Pancreas (tissue), 10 donors: Measurements from ENCODE around the gene DLST. TPM values are rescaled to one million over a fixed set of nuclear protein-coding genes. Genes with fewer than 3 reads are reported as not detected.

Experiments used
- ATAC-seq, 4 donors: fragments of 200-7000 bp; cut with Tn5 transposase; one replicate each; pipeline versions ENCODE4 v1.8.0 to v1.9.1; 2020; ENCODE audit warnings: mild to moderate bottlenecking in 4 of 4, moderate library complexity in 4 of 4
- DNase-seq, 6 donors: peaks; one replicate each; pipeline ENCODE4 v3.0.0-alpha.2; 2020
- FAIRE-seq: peaks from 2 replicates; lab custom pipeline; 2012; peaks lifted over from hg19 to GRCh38; lab: Jason Lieb, UNC
- H3K27ac ChIP-seq, 4 donors: fragments of 200-600 bp; sonication (generic); 1 replicate in 3 of 4; 2 replicates in 1 of 4; pipeline versions ENCODE4 v1.5.0 to v1.8.0; 2020
- H3K27me3 ChIP-seq, 4 donors: fragments of 200-600 bp; one replicate each; pipeline ENCODE4 v1.8.0; 2021
- H3K36me3 ChIP-seq, 3 donors: fragments of 200-600 bp; sonication (generic) in 1 of 3; one replicate each; pipeline versions ENCODE4 v1.5.0 to v1.8.0; 2020 to 2021
- H3K4me1 ChIP-seq, 3 donors: fragments of 200-600 bp; one replicate each; pipeline ENCODE4 v1.8.0; 2021
- H3K4me3 ChIP-seq, 4 donors: fragments of 200-600 bp; sonication (generic) in 2 of 4; one replicate each; pipeline versions ENCODE4 v1.5.0 to v1.8.0; 2020 to 2021
- H3K9me3 ChIP-seq, 4 donors: fragments of 200-600 bp; one replicate each; pipeline ENCODE4 v1.8.0; 2021
- CTCF ChIP-seq, 4 donors: fragments of 200-600 bp; sonication (generic) in 3 of 4; IDR thresholded peaks; one replicate each; pipeline versions ENCODE4 v1.5.0 to v1.8.0; 2021; ENCODE audit warnings: antibody characterized with exemption in 4 of 4
- WGBS, 2 donors: extraction: QIAGEN DNeasy Blood & Tissue Kit; methylation state at CpG; one replicate each; pipeline ENCODE4 v1.1.7; 2013; 5-methylcytosine and 5-hydroxymethylcytosine counted together
- intact Hi-C, 3 donors: fragments of 100-400 bp; cut with DNase I; formaldehyde crosslinking; loops; one replicate each; pipeline versions ENCODE4 v1.11.1 to v1.14.2; 2022
- polyA plus RNA-seq, 2 donors: library from polyadenylated mRNA; stranded (reverse); fragments of 200-250 nt; gene quantifications; one replicate each; pipeline ENCODE4 v1.2.3, GENCODE V29; 2013
- total RNA-seq, 6 donors: library from RNA; stranded (reverse); fragmentation: NEBNext Ultra II Directional in 4 of 6; extraction: Animal tissue kit (Norgen Biotek cat#: 25700) in 4 of 6; gene quantifications; one replicate each; pipeline versions ENCODE4 v1.2.1 to v1.2.4, GENCODE V29; 2021 to 2023
- donor health status: healthy with polysubstance abuse.
- donor health status: DM: no; HTN: no; CAD: no; lungs with moderate emphysema.
- donor health status: DM: no; HTN: no; CAD: no.
- donor health status: control.
- donor health status: control.
- donor health status: Bipolar disorder and iron deficiency.
- donor health status: DM: yes; HTN: yes; CAD: no.
- donor health status: DM: no; HTN: no; CAD: no.
- donor health status: DM: no; HTN: no; CAD: no.
- donor health status: DM: yes; HTN: yes; CAD: no.

DLST gene
- total and polyA plus RNA-seq, 8 donors = 22.8 to 46.0 (median 38.6) TPM

- H3K9me3 ChIP-seq = no peaks in the 10 kb centered on the region
- ATAC-seq (no peak), DNase-seq (no peak), FAIRE-seq (no peak)
- WGBS, 2 donors = 73 to 75% methylated on average over 14 of the region's 14 CpGs
- no peaks in the 10 kb centered on the region for H3K27me3 ChIP-seq
- H3K4me3 ChIP-seq = no peak overlapping the region
- H3K27ac ChIP-seq = no peak overlapping the region
- TF ChIP-seq CTCF (IDR thresholded peaks at IDR 0.05) = no peak
- intact Hi-C loops = loop anchor here in 2 of 3 donors (5.0 kb wide), 2 partner anchors 47 to 52 kb away; no protein-coding TSS in a partner anchor
- H3K36me3 ChIP-seq = no peaks in the 10 kb centered on the region
- peaks cover 0 to 3% (median 0%) of the 10 kb centered on the region in 3 donors for H3K4me1 ChIP-seq
Measured at GRCh38 chr14:74909501-74909900, 27.8 kb downstream of the DLST start.

GRCh38 chr14:74909911-74910310 lies 28.2 kb downstream of the DLST start:
- H3K27ac ChIP-seq = no peak overlapping the region
- H3K9me3 ChIP-seq = no peaks in the 10 kb centered on the region
- no peak overlapping the region for H3K4me3 ChIP-seq
- H3K4me1 ChIP-seq = peaks cover 0 to 3% (median 0%) of the 10 kb centered on the region in 3 donors
- DNase-seq (no peak), ATAC-seq (no peak), FAIRE-seq (no peak)
- H3K36me3 ChIP-seq = no peaks in the 10 kb centered on the region
- no peaks in the 10 kb centered on the region for H3K27me3 ChIP-seq
- 81 to 86% methylated on average over 10 of the region's 10 CpGs for WGBS, 2 donors
- intact Hi-C loops = loop anchor here in 2 of 3 donors (5.0 to 10.0 kb wide), 3 partner anchors 48 to 175 kb away; no protein-coding TSS in a partner anchor
- TF ChIP-seq CTCF (IDR thresholded peaks at IDR 0.05) = no peak

GRCh38 chr14:74910556-74910955 lies 28.8 kb downstream of the DLST start:
- FAIRE-seq (no peak), DNase-seq (no peak), ATAC-seq (no peak)
- H3K4me1 ChIP-seq = peaks cover 0 to 3% (median 0%) of the 10 kb centered on the region in 3 donors
- WGBS, 2 donors = 83 to 84% methylated on average over 9 to 10 of the region's 10 CpGs
- no peaks in the 10 kb centered on the region for H3K9me3 ChIP-seq
- no peak overlapping the region for H3K4me3 ChIP-seq
- no peaks in the 10 kb centered on the region for H3K36me3 ChIP-seq
- no peaks in the 10 kb centered on the region for H3K27me3 ChIP-seq
- TF ChIP-seq CTCF (IDR thresholded peaks at IDR 0.05) = no peak
- intact Hi-C loops = loop anchor here in 2 of 3 donors (10.0 kb wide), 1 partner anchor 174 kb away; no protein-coding TSS in a partner anchor
- no peak overlapping the region for H3K27ac ChIP-seq

GRCh38 chr14:74911221-74911620 lies 29.5 kb downstream of the DLST start:
- DNase-seq (no peak), ATAC-seq (no peak), FAIRE-seq (no peak)
- Histone ChIP-seq H3K36me3 (no peaks in the 10 kb centered on the region), H3K27me3 (no peaks in the 10 kb centered on the region), H3K4me1 (peaks cover 0 to 3% (median 0%) of the 10 kb centered on the region in 3 donors), H3K9me3 (no peaks in the 10 kb centered on the region), H3K4me3 (no peak overlapping the region), H3K27ac (no peak overlapping the region)
- WGBS, 2 donors = 91 to 97% methylated on average over 6 of the region's 6 CpGs
- no peak for TF ChIP-seq CTCF (IDR thresholded peaks at IDR 0.05)
- intact Hi-C loops = loop anchor here in 2 of 3 donors (10.0 kb wide), 1 partner anchor 174 kb away; no protein-coding TSS in a partner anchor

- no peaks in the 10 kb centered on the region for H3K27me3 ChIP-seq
- H3K4me1 ChIP-seq = peaks cover 0 to 3% (median 0%) of the 10 kb centered on the region in 3 donors
- H3K4me3 ChIP-seq = no peak overlapping the region
- ATAC-seq (no peak), DNase-seq (no peak), FAIRE-seq (no peak)
- H3K27ac ChIP-seq = no peak overlapping the region
- intact Hi-C loops = loop anchor here in 2 of 3 donors (10.0 kb wide), 1 partner anchor 173 kb away; no protein-coding TSS in a partner anchor
- no peak for TF ChIP-seq CTCF (IDR thresholded peaks at IDR 0.05)
- H3K9me3 ChIP-seq = no peaks in the 10 kb centered on the region
- WGBS, 2 donors = 82 to 87% methylated on average over 5 of the region's 5 CpGs
- H3K36me3 ChIP-seq = no peaks in the 10 kb centered on the region
Measured at GRCh38 chr14:74911704-74912103, 30.0 kb downstream of the DLST start.
